Measurements from ENCODE around the gene NPR1.
"Not testable (repeated sequence)": the region's sequence is repeated elsewhere in the genome, so short reads cannot be mapped to it uniquely, and the experiment has no call there.

- not testable (repeated sequence) for TF ChIP-seq POLR2A, CTCF (IDR thresholded peaks at IDR 0.05)
Measured at GRCh38 chr1:153671628-153672353, 6.7 kb upstream of the NPR1 start.
